ENCODE data around the gene PHF20. TPM values are rescaled to one million over a fixed set of nuclear protein-coding genes. Genes with fewer than 3 reads are reported as not detected.
A peak's percentile ranks its signal among the peaks of the same experiment; 100 is the strongest.

The PHF20 gene
- total and polyA plus RNA-seq, 2 of the 8 experiments (the other 6 are each of a cell fraction or from before 2014, with no cell fraction given) = 25.6 to 70.1 TPM

DNA sequence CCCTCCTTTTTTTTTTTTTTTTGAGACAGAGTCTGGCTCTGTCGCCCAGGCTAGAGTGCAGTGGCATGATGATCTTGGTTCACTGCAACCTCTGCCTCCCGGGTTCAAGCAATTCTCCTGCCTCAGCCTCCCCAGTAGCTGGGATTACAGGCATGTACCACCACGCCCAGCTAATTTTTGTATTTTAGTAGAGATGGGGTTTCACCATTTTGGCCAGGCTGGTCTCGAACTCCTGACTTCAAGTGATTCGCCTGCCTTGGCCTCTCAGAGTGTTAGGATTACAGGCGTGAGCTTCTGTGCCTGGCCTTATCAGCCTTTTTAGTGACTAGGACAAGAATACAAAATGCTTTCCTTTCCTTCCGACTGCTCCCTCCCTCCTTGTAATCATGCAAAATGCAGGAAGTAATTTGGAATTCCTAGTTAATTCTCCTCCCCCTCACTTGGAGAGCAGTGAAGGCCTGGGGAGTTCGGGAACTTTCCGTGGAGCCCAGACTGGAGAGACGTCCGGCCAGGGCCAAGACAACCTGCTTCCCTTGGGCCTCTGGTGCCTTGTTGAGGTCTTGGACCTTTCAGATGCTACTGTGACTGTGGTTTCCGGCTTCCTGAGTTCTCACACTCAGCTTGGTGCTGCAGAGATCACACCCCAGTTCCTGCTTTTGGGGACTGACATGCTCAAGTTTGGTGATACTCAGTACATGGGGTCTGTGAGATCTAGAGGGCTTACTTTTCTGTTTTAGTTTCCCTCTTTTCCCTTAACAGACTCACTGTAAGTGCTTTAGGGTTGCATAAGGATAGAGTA is 3.9 kb upstream of the PHF20 start:
- peak overlapping the region in 2 of 4 experiments; percentile 26 to 44; a peak in 1 of 7 replicates for H3K9ac ChIP-seq (replicated peaks in 1 of 4; ENCODE audit: extremely low read depth in 1 of 4, low read depth in 3 of 4, low read length in 3 of 4)
- H3K79me2 ChIP-seq (ENCODE audit: control insufficient read depth in 1 of 2, insufficient read depth in 2 of 2, low read length in 2 of 2) = peaks cover 0 to 7% of the 10 kb centered on the region in 2 experiments; a peak in 2 of 4 replicates
- H4K5ac ChIP-seq (ENCODE audit: insufficient read length, low read depth, low read length) = peak overlapping the region; percentile 45
- H2BK12ac ChIP-seq (ENCODE audit: low read depth, low read length) = 0 out of 2 replicates have a peak overlapping the region, but pooled peaks have one; percentile 12
- peaks cover 5 to 9% (median 9%) of the 10 kb centered on the region in 4 experiments for H3K27me3 ChIP-seq (replicated peaks in 1 of 4; ENCODE audit: control insufficient read depth in 3 of 4, extremely low read depth in 1 of 4, insufficient read depth in 3 of 4, low read length in 3 of 4)
- POLR2A ChIA-PET (ENCODE audit: partially characterized antibody) = interaction anchor here (0.6 to 10.6 kb wide), 8 partner anchors 9 to 116 kb away, joined by 3 to 167 read pairs (median 4); partner anchors contain the start of genes CPNE1, RBM12 and RBM39
- peaks cover 0 to 13% (median 9%) of the 10 kb centered on the region in 4 experiments; a peak in 6 of 7 replicates for H3K4me1 ChIP-seq (replicated peaks in 1 of 4; ENCODE audit: control insufficient read depth in 3 of 4, insufficient read depth in 4 of 4, low read length in 3 of 4)
- no peak overlapping the region for H3K4ac ChIP-seq (replicated peaks; ENCODE audit: insufficient read length, low read depth, low read length)
- H3K4me2 ChIP-seq (ENCODE audit: insufficient read depth in 1 of 2, low read depth in 2 of 2, low read length in 2 of 2) = peak overlapping the region in 1 of 2 experiments; percentile 18; a peak in 2 of 4 replicates
- H4K20me1 ChIP-seq (replicated peaks in 1 of 2; ENCODE audit: control insufficient read depth in 1 of 2, insufficient read depth in 2 of 2, low read length in 2 of 2) = no peaks in the 10 kb centered on the region
- H3K27ac ChIP-seq (ENCODE audit: low read depth, low read length) = 0 out of 2 replicates have a peak overlapping the region, but pooled peaks have one; percentile 32
- H3K4me3 ChIP-seq (ENCODE audit: extremely low read depth in 1 of 4, insufficient read depth in 2 of 4, low read depth in 3 of 4, low read length in 4 of 4) = no peak overlapping the region
- 0 out of 2 replicates have a peak, but pooled peaks cover 4% of the 10 kb centered on the region for H3K23me2 ChIP-seq (ENCODE audit: low read depth, low read length)
- H2BK5ac ChIP-seq (ENCODE audit: low read depth, low read length) = peak overlapping the region; percentile 79; the same call in 1 of the 2 replicates
- peak overlapping the region; percentile 77; the same call in 1 of the 2 replicates for H2AFZ ChIP-seq (ENCODE audit: low read length)
- H4K8ac ChIP-seq (ENCODE audit: extremely low read depth, insufficient read depth, low read length) = peak overlapping the region; percentile 75; the same call in 1 of the 2 replicates
- 80% methylated on average over 11 of the region's 12 CpGs; no CpG with 5 or more reads in 1 of the 2 experiments for WGBS, 2 experiments (ENCODE audit: extremely low coverage in 1 of 2, insufficient coverage in 1 of 2, insufficient read length in 1 of 2, insufficient replicate concordance in 2 of 2, low coverage in 1 of 2, low lambda C conversion rate in 2 of 2, missing lambda C conversion rate in 1 of 2)
- H3K14ac ChIP-seq (ENCODE audit: insufficient read length) = no peak overlapping the region
- H2BK20ac ChIP-seq (ENCODE audit: low read length) = peak overlapping the region; percentile 43; the same call in 1 of the 2 replicates
- FAIRE-seq = no peak
- H2BK120ac ChIP-seq (replicated peaks; ENCODE audit: low read depth, low read length) = no peak overlapping the region
- no peak overlapping the region for H3K23ac ChIP-seq (ENCODE audit: insufficient read length)
- no peak overlapping the region for H3K56ac ChIP-seq (replicated peaks; ENCODE audit: insufficient read length, low read depth, low read length)
- DNase-seq (ENCODE audit: low read depth in 1 of 2, low spot score in 2 of 2) = peak in 1 of 2 experiments; percentile 52
- H2BK15ac ChIP-seq (ENCODE audit: low read length) = no peak overlapping the region
- H3K79me1 ChIP-seq (ENCODE audit: low read depth, low read length) = no peaks in the 10 kb centered on the region
- H3K36me3 ChIP-seq (ENCODE audit: control insufficient read depth in 2 of 4, insufficient read depth in 4 of 4, low read length in 3 of 4) = no peaks in the 10 kb centered on the region
- peak overlapping the region; percentile 91 for H4K91ac ChIP-seq (replicated peaks; ENCODE audit: insufficient read length, low read length)
- H3K9me3 ChIP-seq (ENCODE audit: insufficient read depth in 2 of 2, low read depth in 1 of 2, low read length in 1 of 2) = no peaks in the 10 kb centered on the region
- CTCF ChIA-PET (ENCODE audit: partially characterized antibody) = interaction anchor here (1.1 kb wide), 1 partner anchor 25 kb away, joined by 5 read pairs; the partner anchor contains the start of gene RBM39
- no peak overlapping the region for H2AK5ac ChIP-seq (ENCODE audit: low read depth, low read length)
- H3K18ac ChIP-seq (ENCODE audit: extremely low read depth, low read length) = peak overlapping the region; percentile 88
- no peak for TF ChIP-seq FOSL1 (IDR thresholded peaks at IDR 0.05; ENCODE audit: insufficient read depth, low read depth, low read length)
- TF ChIP-seq EGR1 (IDR thresholded peaks at IDR 0.05; ENCODE audit: borderline replicate concordance, low read depth, low read length) = peak; percentile 25; the same call in 1 of the 2 replicates
- no peak for TF ChIP-seq SAP30 (IDR thresholded peaks at IDR 0.05; ENCODE audit: insufficient read depth, insufficient replicate concordance, low read length)
- no peak for TF ChIP-seq SRF (IDR thresholded peaks at IDR 0.05; ENCODE audit: low read depth, low read length)
- no peak for TF ChIP-seq SIRT6 (IDR thresholded peaks at IDR 0.05; ENCODE audit: low read length)
- no peak for TF ChIP-seq POLR2A (IDR thresholded peaks at IDR 0.05; ENCODE audit: control extremely low read depth in 1 of 2, low read depth in 2 of 2, low read length in 2 of 2)
- TF ChIP-seq HDAC2 (IDR thresholded peaks at IDR 0.05; ENCODE audit: borderline replicate concordance in 1 of 2, low read depth in 2 of 2, low read length in 2 of 2) = no peak
- no peak for TF ChIP-seq ASH2L (IDR thresholded peaks at IDR 0.05; ENCODE audit: low read length)
- no peak for TF ChIP-seq CBX8 (IDR thresholded peaks at IDR 0.05; ENCODE audit: borderline replicate concordance, low read depth, low read length)
- 0 out of 2 replicates have a peak, but pooled peaks have one; percentile 29 for TF ChIP-seq TAF1 (IDR thresholded peaks at IDR 0.05; ENCODE audit: low read depth, low read length)
- no peak for TF ChIP-seq CREB1 (IDR thresholded peaks at IDR 0.05)
